Kidney epithelial cell (primary cell): Measurements from ENCODE around the gene CNN3. TPM values are rescaled to one million over a fixed set of nuclear protein-coding genes. Genes with fewer than 3 reads are reported as not detected.

Experiments used
- DNase-seq: peaks from one replicate; pipeline ENCODE4 v3.0.0-alpha.2; 2010; ENCODE audit warnings: low read depth
- H3K27me3 ChIP-seq: 2 replicates; pipeline ENCODE4 v1.6.0; 2011; ENCODE audit warnings: low read length; ENCODE audit not compliant: control insufficient read depth, insufficient read depth
- H3K36me3 ChIP-seq: 2 replicates; pipeline ENCODE4 v1.5.1; 2011; ENCODE audit warnings: low read length; ENCODE audit not compliant: control insufficient read depth, insufficient read depth
- H3K4me3 ChIP-seq: 2 replicates; pipeline ENCODE4 v1.5.1; 2011; ENCODE audit warnings: low read depth, mild to moderate bottlenecking, control low read depth, low read length
- CTCF ChIP-seq: IDR thresholded peaks from 2 replicates; pipeline ENCODE4 v1.5.1; 2011; ENCODE audit warnings: mild to moderate bottlenecking, moderate library complexity, low read length, control low read depth, inconsistent platforms; ENCODE audit not compliant: insufficient read depth, poor library complexity, severe bottlenecking
- total RNA-seq: library from RNA; depleted of rRNA; stranded (reverse); fragments of >200 nt; gene quantifications from 2 replicates; pipeline ENCODE4 v1.2.3, GENCODE V29; 2015

Gene CNN3
- total RNA-seq, 1 donor from 2014 or later: 223 TPM

- no peak overlapping the region for H3K4me3 ChIP-seq
- no peaks in the 10 kb centered on the region for H3K36me3 ChIP-seq
- DNase-seq: no peak
- no peaks in the 10 kb centered on the region for H3K27me3 ChIP-seq
- no peak for TF ChIP-seq CTCF
Measured at GRCh38 chr1:94958081-94958480, 31.2 kb upstream of the CNN3 start.

- Histone ChIP-seq H3K4me3 (no peak overlapping the region), H3K27me3 (no peaks in the 10 kb centered on the region), H3K36me3 (no peaks in the 10 kb centered on the region)
- DNase-seq: no peak
- no peak for TF ChIP-seq CTCF
Measured at GRCh38 chr1:94955767-94956632, 29.1 kb upstream of the CNN3 start.

GRCh38 chr1:94954263-94955220 lies 27.6 kb upstream of the CNN3 start:
- TF ChIP-seq CTCF: no peak
- Histone ChIP-seq H3K36me3 (no peaks in the 10 kb centered on the region), H3K27me3 (no peaks in the 10 kb centered on the region), H3K4me3 (no peak overlapping the region)
- DNase-seq: no peak

- Histone ChIP-seq H3K27me3 (no peaks in the 10 kb centered on the region), H3K4me3 (no peak overlapping the region), H3K36me3 (no peaks in the 10 kb centered on the region)
- no peak for DNase-seq
- no peak for TF ChIP-seq CTCF
Measured at GRCh38 chr1:94953746-94954145, 26.8 kb upstream of the CNN3 start.

GRCh38 chr1:94953107-94953506 lies 26.2 kb upstream of the CNN3 start:
- Histone ChIP-seq H3K4me3 (no peak overlapping the region), H3K27me3 (no peaks in the 10 kb centered on the region), H3K36me3 (no peaks in the 10 kb centered on the region)
- TF ChIP-seq CTCF: no peak
- DNase-seq: no peak
